ENCODE results near the gene CSRP1. TPM values are rescaled to one million over a fixed set of nuclear protein-coding genes. Genes with fewer than 3 reads are reported as not detected.

The CSRP1 gene
- total RNA-seq, 2 experiments from 2014 or later: 46.4 to 89.8 TPM

DNA sequence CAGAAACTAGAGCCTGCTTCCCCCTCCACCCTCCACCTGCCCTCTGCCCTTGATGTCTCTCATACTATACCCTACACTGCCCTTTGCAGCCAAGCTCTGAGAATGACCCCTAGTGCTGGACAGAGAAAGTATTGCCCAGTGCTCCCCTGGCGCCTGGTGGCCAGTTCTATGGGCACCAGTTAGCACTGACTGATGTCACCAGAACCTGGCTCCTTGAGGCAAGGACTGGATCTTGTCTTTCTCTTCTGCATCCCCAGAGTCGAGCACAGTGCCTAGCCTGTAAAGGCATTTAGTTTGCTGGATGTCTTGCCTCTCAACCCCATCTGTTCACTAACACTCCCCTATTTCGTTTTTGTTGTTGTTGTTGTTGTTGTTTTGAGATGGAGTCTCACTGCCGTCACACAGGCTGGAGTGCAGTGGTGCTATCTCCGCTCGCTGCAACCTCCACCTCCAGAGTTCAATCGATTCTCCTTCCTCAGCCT lies 43.8 kb downstream of the CSRP1 start:
- Histone ChIP-seq H4K20me1 (ENCODE audit: insufficient read depth, low read length) (no peaks in the 10 kb centered on the region), H2AFZ (ENCODE audit: low read length) (no peak overlapping the region), H3K9me3 (ENCODE audit: low read length) (no peaks in the 10 kb centered on the region), H3K9me2 (ENCODE audit: insufficient read depth, low read length) (no peaks in the 10 kb centered on the region), H3K36me3 (ENCODE audit: insufficient read depth, low read length) (no peaks in the 10 kb centered on the region), H3K4me2 (ENCODE audit: low read length) (no peak overlapping the region), H3K4me1 (ENCODE audit: insufficient read depth, low read length, poor library complexity, severe bottlenecking) (no peaks in the 10 kb centered on the region), H3K79me2 (ENCODE audit: insufficient read depth, low read depth, low read length) (no peaks in the 10 kb centered on the region), H3K27ac (ENCODE audit: low read depth, low read length, poor library complexity, severe bottlenecking) (no peak overlapping the region), H3K4me3 (ENCODE audit: low read depth, low read length, poor library complexity, severe bottlenecking) (no peak overlapping the region)
- TF ChIP-seq, protein P1, sequence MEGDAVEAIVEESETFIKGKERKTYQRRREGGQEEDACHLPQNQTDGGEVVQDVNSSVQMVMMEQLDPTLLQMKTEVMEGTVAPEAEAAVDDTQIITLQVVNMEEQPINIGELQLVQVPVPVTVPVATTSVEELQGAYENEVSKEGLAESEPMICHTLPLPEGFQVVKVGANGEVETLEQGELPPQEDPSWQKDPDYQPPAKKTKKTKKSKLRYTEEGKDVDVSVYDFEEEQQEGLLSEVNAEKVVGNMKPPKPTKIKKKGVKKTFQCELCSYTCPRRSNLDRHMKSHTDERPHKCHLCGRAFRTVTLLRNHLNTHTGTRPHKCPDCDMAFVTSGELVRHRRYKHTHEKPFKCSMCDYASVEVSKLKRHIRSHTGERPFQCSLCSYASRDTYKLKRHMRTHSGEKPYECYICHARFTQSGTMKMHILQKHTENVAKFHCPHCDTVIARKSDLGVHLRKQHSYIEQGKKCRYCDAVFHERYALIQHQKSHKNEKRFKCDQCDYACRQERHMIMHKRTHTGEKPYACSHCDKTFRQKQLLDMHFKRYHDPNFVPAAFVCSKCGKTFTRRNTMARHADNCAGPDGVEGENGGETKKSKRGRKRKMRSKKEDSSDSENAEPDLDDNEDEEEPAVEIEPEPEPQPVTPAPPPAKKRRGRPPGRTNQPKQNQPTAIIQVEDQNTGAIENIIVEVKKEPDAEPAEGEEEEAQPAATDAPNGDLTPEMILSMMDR (conservative IDR thresholded peaks at IDR 0.05; ENCODE audit: low read length): no peak
- no peak for TF ChIP-seq EZH2phosphoT487 (IDR thresholded peaks at IDR 0.05; ENCODE audit: borderline replicate concordance, low read depth, low read length)
- BruUV-seq (replicated peaks): no TSS peak
- intact Hi-C loops (cut with micrococcal nuclease; ENCODE audit: unreplicated experiment): no loop called here
- ChIA-PET POLR2A (no interaction called here), CTCF (ENCODE audit: unreplicated experiment) (no interaction called here)
- no peak for DNase-seq (ENCODE audit: low spot score)

DNA sequence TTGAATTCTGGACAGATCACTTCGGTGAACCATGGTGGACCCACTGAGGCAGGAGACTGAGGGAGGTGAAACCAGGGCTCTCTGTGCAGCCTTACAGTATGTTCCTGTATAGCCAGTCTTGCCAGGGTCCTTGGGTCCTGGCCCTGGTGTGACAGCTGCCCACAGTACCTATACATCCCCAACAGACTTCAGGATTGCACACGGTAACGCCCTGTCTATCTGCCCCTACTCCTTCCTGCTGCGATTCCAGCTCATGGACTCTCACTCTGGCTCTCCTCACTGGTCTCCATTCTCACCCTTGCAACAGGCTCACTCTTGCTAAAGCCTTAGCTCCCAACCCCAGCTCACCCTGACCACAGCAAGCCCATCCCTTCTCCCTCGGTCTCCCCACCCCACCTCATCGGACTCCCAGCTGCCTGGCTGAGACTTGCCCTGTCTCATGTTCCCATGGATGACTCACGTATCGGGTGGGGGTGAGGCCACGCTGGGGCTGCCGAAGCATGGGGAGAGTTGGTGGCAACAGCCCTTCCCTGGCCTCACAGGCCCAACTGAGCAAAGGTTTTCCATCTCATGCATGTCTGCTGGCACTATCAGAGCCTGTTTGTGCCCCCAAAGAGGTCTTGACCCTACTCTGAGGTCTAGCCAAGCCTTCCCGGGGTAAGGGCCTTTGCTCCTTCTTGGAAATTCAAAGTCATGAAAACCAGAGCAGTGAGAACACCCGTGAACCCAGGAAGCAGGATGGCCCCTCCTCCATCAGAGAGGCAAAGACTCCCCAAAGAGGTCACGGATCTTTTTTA lies 45.1 kb downstream of the CSRP1 start:
- H3K9me2 ChIP-seq (ENCODE audit: insufficient read depth, low read length): no peaks in the 10 kb centered on the region
- H3K9me3 ChIP-seq (ENCODE audit: low read length): no peaks in the 10 kb centered on the region
- H3K36me3 ChIP-seq (ENCODE audit: insufficient read depth, low read length): no peaks in the 10 kb centered on the region
- TF ChIP-seq EZH2phosphoT487 (IDR thresholded peaks at IDR 0.05; ENCODE audit: borderline replicate concordance, low read depth, low read length): no peak
- TF ChIP-seq, protein P1 (conservative IDR thresholded peaks at IDR 0.05; ENCODE audit: low read length): no peak
- H3K27ac ChIP-seq (ENCODE audit: low read depth, low read length, poor library complexity, severe bottlenecking): no peak overlapping the region
- no peak for DNase-seq (ENCODE audit: low spot score)
- ChIA-PET CTCF (ENCODE audit: unreplicated experiment) (interaction anchor here (0.9 kb wide), 1 partner anchor 51 kb away, joined by 3 read pairs; no protein-coding TSS in a partner anchor), POLR2A (no interaction called here)
- H3K4me1 ChIP-seq (ENCODE audit: insufficient read depth, low read length, poor library complexity, severe bottlenecking): peaks cover 8% of the 10 kb centered on the region
- BruUV-seq (replicated peaks): no TSS peak
- H3K4me3 ChIP-seq (ENCODE audit: low read depth, low read length, poor library complexity, severe bottlenecking): no peak overlapping the region
- H2AFZ ChIP-seq (ENCODE audit: low read length): no peak overlapping the region
- no peaks in the 10 kb centered on the region for H3K79me2 ChIP-seq (ENCODE audit: insufficient read depth, low read depth, low read length)
- no peak overlapping the region for H3K4me2 ChIP-seq (ENCODE audit: low read length)
- intact Hi-C loops (cut with micrococcal nuclease; ENCODE audit: unreplicated experiment): no loop called here
- no peaks in the 10 kb centered on the region for H4K20me1 ChIP-seq (ENCODE audit: insufficient read depth, low read length)
